Endothelial cell of umbilical vein (primary cell): Measurements from ENCODE around the gene HTT-AS.

Source experiments
- EZH2 ChIP-seq: IDR thresholded peaks from 2 replicates; pipeline ENCODE4 v1.6.1; 2012; ENCODE audit warnings: borderline replicate concordance, low read depth, mild to moderate bottlenecking, moderate library complexity, low read length, inconsistent platforms; ENCODE audit not compliant: severe bottlenecking
- POLR2AphosphoS5 ChIP-seq: IDR thresholded peaks from 2 replicates; pipeline ENCODE4 v1.6.1; 2012; ENCODE audit warnings: low read depth, mild to moderate bottlenecking, control low read depth, low read length, moderate library complexity; ENCODE audit not compliant: insufficient read depth
- TF ChIP-seq, protein P1 (sequence below), 2 donors: IDR thresholded peaks; 1 replicate in 1 of 2; 2 replicates in 1 of 2; pipeline ENCODE4 v1.5.1; 2011; ENCODE audit warnings: low read length in 2 of 2, mild to moderate bottlenecking in 2 of 2, moderate library complexity in 2 of 2, control low read depth in 1 of 2, inconsistent platforms in 1 of 2, low read depth in 1 of 2; ENCODE audit not compliant: insufficient read depth in 1 of 2; ENCODE audit errors: extremely low read depth in 1 of 2

DNA sequence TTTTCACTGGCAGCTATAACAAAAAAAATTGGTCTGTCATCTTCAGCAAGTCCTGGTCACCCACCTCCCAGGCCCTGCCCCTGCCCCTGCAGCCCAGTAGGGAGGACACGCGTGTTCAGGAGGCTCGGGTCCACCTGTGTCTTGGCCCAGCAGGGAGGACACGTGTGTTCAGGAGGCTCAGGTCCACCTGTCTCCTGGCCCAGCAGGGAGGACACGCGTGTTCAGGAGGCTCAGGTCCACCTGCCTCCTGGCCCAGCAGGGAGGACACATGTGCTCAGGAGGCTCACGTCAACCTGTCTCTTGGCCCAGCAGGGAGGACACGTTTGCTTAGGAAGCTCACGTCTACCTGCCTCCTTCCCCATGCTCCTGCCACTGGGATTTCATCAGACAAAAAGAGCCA lies 44.9 kb downstream of the HTT-AS start:
- TF ChIP-seq, protein P1, sequence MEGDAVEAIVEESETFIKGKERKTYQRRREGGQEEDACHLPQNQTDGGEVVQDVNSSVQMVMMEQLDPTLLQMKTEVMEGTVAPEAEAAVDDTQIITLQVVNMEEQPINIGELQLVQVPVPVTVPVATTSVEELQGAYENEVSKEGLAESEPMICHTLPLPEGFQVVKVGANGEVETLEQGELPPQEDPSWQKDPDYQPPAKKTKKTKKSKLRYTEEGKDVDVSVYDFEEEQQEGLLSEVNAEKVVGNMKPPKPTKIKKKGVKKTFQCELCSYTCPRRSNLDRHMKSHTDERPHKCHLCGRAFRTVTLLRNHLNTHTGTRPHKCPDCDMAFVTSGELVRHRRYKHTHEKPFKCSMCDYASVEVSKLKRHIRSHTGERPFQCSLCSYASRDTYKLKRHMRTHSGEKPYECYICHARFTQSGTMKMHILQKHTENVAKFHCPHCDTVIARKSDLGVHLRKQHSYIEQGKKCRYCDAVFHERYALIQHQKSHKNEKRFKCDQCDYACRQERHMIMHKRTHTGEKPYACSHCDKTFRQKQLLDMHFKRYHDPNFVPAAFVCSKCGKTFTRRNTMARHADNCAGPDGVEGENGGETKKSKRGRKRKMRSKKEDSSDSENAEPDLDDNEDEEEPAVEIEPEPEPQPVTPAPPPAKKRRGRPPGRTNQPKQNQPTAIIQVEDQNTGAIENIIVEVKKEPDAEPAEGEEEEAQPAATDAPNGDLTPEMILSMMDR (IDR thresholded peaks at IDR 0.05; ENCODE audit: extremely low read depth in 1 of 2, insufficient read depth in 1 of 2, low read depth in 1 of 2, low read length in 2 of 2): no peak
- TF ChIP-seq POLR2AphosphoS5 (no peak), EZH2 (no peak)
